ENCODE data around the gene TUBB1.

TUBB1 gene

DNA sequence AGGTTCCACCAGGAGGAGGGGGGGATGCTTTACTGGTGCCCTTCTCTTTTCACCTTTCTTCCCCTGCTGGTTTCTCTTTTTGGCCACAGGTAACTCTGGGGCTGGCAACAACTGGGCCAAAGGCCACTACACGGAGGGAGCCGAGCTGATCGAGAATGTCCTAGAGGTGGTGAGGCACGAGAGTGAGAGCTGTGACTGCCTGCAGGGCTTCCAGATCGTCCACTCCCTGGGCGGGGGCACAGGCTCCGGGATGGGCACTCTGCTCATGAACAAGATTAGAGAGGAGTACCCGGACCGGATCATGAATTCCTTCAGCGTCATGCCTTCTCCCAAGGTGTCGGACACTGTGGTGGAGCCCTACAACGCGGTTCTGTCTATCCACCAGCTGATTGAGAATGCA, 4.4 kb downstream of the TUBB1 start:
- DNase-seq (ENCODE audit: low read depth in 1 of 2, low spot score in 1 of 2) = no peak
- Histone ChIP-seq H3K27ac (replicated peaks) (no peak overlapping the region), H3K4me3 (replicated peaks; ENCODE audit: insufficient read depth, low read length) (no peak overlapping the region), H3K27me3 (ENCODE audit: insufficient read depth, poor library complexity, severe bottlenecking) (no peaks in the 10 kb centered on the region)
- TF ChIP-seq REST (IDR thresholded peaks at IDR 0.05; ENCODE audit: insufficient replicate concordance, low read depth) (no peak), POLR2AphosphoS5 (IDR thresholded peaks at IDR 0.05; ENCODE audit: low read depth) (no peak), SPI1 (IDR thresholded peaks at IDR 0.05; ENCODE audit: borderline replicate concordance, low read depth) (no peak), GABPA (IDR thresholded peaks at IDR 0.05; ENCODE audit: low read depth) (no peak)
- TF ChIP-seq, protein P1, sequence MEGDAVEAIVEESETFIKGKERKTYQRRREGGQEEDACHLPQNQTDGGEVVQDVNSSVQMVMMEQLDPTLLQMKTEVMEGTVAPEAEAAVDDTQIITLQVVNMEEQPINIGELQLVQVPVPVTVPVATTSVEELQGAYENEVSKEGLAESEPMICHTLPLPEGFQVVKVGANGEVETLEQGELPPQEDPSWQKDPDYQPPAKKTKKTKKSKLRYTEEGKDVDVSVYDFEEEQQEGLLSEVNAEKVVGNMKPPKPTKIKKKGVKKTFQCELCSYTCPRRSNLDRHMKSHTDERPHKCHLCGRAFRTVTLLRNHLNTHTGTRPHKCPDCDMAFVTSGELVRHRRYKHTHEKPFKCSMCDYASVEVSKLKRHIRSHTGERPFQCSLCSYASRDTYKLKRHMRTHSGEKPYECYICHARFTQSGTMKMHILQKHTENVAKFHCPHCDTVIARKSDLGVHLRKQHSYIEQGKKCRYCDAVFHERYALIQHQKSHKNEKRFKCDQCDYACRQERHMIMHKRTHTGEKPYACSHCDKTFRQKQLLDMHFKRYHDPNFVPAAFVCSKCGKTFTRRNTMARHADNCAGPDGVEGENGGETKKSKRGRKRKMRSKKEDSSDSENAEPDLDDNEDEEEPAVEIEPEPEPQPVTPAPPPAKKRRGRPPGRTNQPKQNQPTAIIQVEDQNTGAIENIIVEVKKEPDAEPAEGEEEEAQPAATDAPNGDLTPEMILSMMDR (IDR thresholded peaks at IDR 0.05; ENCODE audit: insufficient read depth, low read length) = no peak

GRCh38 chr20:59024111-59024530, 4.9 kb downstream of the TUBB1 start:
- Histone ChIP-seq H3K4me3 (replicated peaks; ENCODE audit: insufficient read depth, low read length) (no peak overlapping the region), H3K27ac (replicated peaks) (no peak overlapping the region), H3K27me3 (ENCODE audit: insufficient read depth, poor library complexity, severe bottlenecking) (no peaks in the 10 kb centered on the region)
- no peak for DNase-seq (ENCODE audit: low read depth in 1 of 2, low spot score in 1 of 2)
- TF ChIP-seq SPI1 (IDR thresholded peaks at IDR 0.05; ENCODE audit: borderline replicate concordance, low read depth) = no peak
- TF ChIP-seq, protein P1 (IDR thresholded peaks at IDR 0.05; ENCODE audit: insufficient read depth, low read length) = no peak
- TF ChIP-seq GABPA (IDR thresholded peaks at IDR 0.05; ENCODE audit: low read depth) = no peak
- TF ChIP-seq POLR2AphosphoS5 (IDR thresholded peaks at IDR 0.05; ENCODE audit: low read depth) = no peak
- TF ChIP-seq REST (IDR thresholded peaks at IDR 0.05; ENCODE audit: insufficient replicate concordance, low read depth) = no peak

DNA sequence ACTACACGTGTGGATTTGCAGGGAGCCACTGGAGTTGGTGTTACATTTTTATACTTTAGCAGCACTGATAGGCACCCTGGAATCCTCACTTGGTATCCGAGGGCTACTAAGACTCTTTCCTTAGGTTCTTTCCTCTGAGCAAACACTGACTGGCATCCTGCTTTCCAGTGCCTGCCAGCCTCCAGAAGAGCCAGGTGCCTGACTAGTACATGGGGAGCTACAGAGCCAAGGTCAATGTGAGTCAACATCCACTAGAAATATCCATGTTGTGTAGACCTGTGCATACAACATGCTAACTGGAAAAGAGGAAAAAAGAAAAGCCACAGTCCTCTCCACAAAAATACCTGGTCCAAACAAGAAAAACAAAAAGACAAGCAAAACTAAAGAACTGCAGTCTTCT, 5.9 kb downstream of the TUBB1 start:
- Histone ChIP-seq H3K27ac (replicated peaks) (no peak overlapping the region), H3K27me3 (ENCODE audit: insufficient read depth, poor library complexity, severe bottlenecking) (no peaks in the 10 kb centered on the region), H3K4me3 (replicated peaks; ENCODE audit: insufficient read depth, low read length) (no peak overlapping the region)
- no peak for TF ChIP-seq REST (IDR thresholded peaks at IDR 0.05; ENCODE audit: insufficient replicate concordance, low read depth)
- TF ChIP-seq SPI1 (IDR thresholded peaks at IDR 0.05; ENCODE audit: borderline replicate concordance, low read depth) = no peak
- TF ChIP-seq, protein P1 (IDR thresholded peaks at IDR 0.05; ENCODE audit: insufficient read depth, low read length) = no peak
- TF ChIP-seq POLR2AphosphoS5 (IDR thresholded peaks at IDR 0.05; ENCODE audit: low read depth) = no peak
- no peak for TF ChIP-seq GABPA (IDR thresholded peaks at IDR 0.05; ENCODE audit: low read depth)
- no peak for DNase-seq (ENCODE audit: low read depth in 1 of 2, low spot score in 1 of 2)

All from HL-60 (cell line).